GM23338 (cell line): ENCODE data around the gene DCAF11. TPM values are rescaled to one million over a fixed set of nuclear protein-coding genes. Genes with fewer than 3 reads are reported as not detected.

Experiments
- ATAC-seq: fragments of 200-7000 bp; cut with Tn5 transposase; 3 replicates; pipeline ENCODE4 v1.9.1; 2020
- DNase-seq: peaks from one replicate; pipeline ENCODE4 v3.0.0-alpha.2; 2015; ENCODE audit warnings: low spot score
- H2AFZ ChIP-seq: fragments of 200-600 bp; sonication (generic); 2 replicates; pipeline ENCODE4 v1.8.0; 2016; ENCODE audit warnings: antibody characterized with exemption, mild to moderate bottlenecking, moderate library complexity
- H3F3A ChIP-seq: fragments of 200-600 bp; sonication (generic); replicated peaks from 2 replicates; pipeline ENCODE4 v1.8.0; 2017; ENCODE audit warnings: antibody characterized with exemption, mixed run types, low read depth
- H3K27ac ChIP-seq: fragments of 200-600 bp; sonication (generic); 2 replicates; pipeline ENCODE4 v1.6.1; 2016; ENCODE audit warnings: low read depth
- H3K27me3 ChIP-seq: fragments of 200-600 bp; sonication (generic); 2 replicates; pipeline ENCODE4 v1.8.0; 2016; ENCODE audit warnings: mild to moderate bottlenecking, mixed run types, moderate library complexity; ENCODE audit not compliant: insufficient read depth
- H3K36me3 ChIP-seq: fragments of 200-600 bp; sonication (generic); 2 replicates; pipeline ENCODE4 v1.8.0; 2016; ENCODE audit warnings: mild to moderate bottlenecking; ENCODE audit not compliant: insufficient read depth
- H3K4me1 ChIP-seq: fragments of 200-600 bp; sonication (generic); 2 replicates; pipeline ENCODE4 v1.8.0; 2016; ENCODE audit warnings: mild to moderate bottlenecking, moderate library complexity; ENCODE audit not compliant: insufficient read depth
- H3K4me2 ChIP-seq: fragments of 200-600 bp; sonication (generic); 2 replicates; pipeline ENCODE4 v1.7.1; 2017; ENCODE audit warnings: mixed run types
- H3K4me3 ChIP-seq: fragments of 200-600 bp; sonication (generic); 2 replicates; pipeline ENCODE4 v1.6.1; 2016; ENCODE audit warnings: mixed run types
- H3K79me2 ChIP-seq: fragments of 200-600 bp; sonication (generic); replicated peaks from 2 replicates; pipeline ENCODE4 v1.8.0; 2017; ENCODE audit warnings: mild to moderate bottlenecking; ENCODE audit not compliant: insufficient read depth
- H3K9me2 ChIP-seq: fragments of 200-600 bp; sonication (generic); 2 replicates; pipeline ENCODE4 v1.8.0; 2017; ENCODE audit not compliant: insufficient read depth
- H4K20me1 ChIP-seq: fragments of 200-600 bp; sonication (generic); replicated peaks from 2 replicates; pipeline ENCODE4 v1.8.0; 2017; ENCODE audit warnings: mild to moderate bottlenecking; ENCODE audit not compliant: insufficient read depth
- H3K27ac Mint-ChIP-seq: 2 replicates; pipeline ENCODE4 v1.8.0; 2020; ENCODE audit warnings: inconsistent platforms, mild to moderate bottlenecking, moderate library complexity, mixed read lengths
- H3K27me3 Mint-ChIP-seq: 3 replicates; pipeline ENCODE4 v1.8.0; 2022; ENCODE audit warnings: low read depth, mild to moderate bottlenecking, moderate library complexity, mixed read lengths, inconsistent platforms; ENCODE audit not compliant: insufficient read depth, poor library complexity
- H3K36me3 Mint-ChIP-seq: 3 replicates; pipeline ENCODE4 v1.8.0; 2021; ENCODE audit warnings: low read depth, mild to moderate bottlenecking, inconsistent platforms, moderate library complexity, mixed read lengths
- H3K4me1 Mint-ChIP-seq: 3 replicates; pipeline ENCODE4 v1.8.0; 2020; ENCODE audit warnings: mild to moderate bottlenecking, inconsistent platforms, mixed read lengths
- H3K4me3 Mint-ChIP-seq: 3 replicates; pipeline ENCODE4 v1.8.0; 2021; ENCODE audit warnings: moderate library complexity, mild to moderate bottlenecking, inconsistent platforms, mixed read lengths
- H3K9me3 Mint-ChIP-seq: 3 replicates; pipeline ENCODE4 v1.8.0; 2020; ENCODE audit warnings: moderate library complexity, mild to moderate bottlenecking, inconsistent platforms, mixed read lengths
- CREB1 ChIP-seq: fragments of 250-450 bp; sonication (Bioruptor Pico); IDR thresholded peaks from 2 replicates; pipeline ENCODE4 v1.5.0; 2020; ENCODE audit warnings: low read depth, mild to moderate bottlenecking, moderate library complexity
- EZH2 ChIP-seq: fragments of 200-600 bp; sonication (generic); IDR thresholded peaks from one replicate; pipeline ENCODE4 v1.8.0; 2017; ENCODE audit warnings: antibody characterized with exemption, mild to moderate bottlenecking, low read depth; ENCODE audit not compliant: unreplicated experiment
- EZH2phosphoT487 ChIP-seq: fragments of 200-600 bp; sonication (generic); IDR thresholded peaks from one replicate; pipeline ENCODE4 v1.8.1; 2018; ENCODE audit warnings: antibody characterized with exemption; ENCODE audit not compliant: unreplicated experiment
- JUNB ChIP-seq: IDR thresholded peaks from one replicate; pipeline ENCODE4 v1.6.1; 2016; ENCODE audit warnings: antibody characterized with exemption; ENCODE audit not compliant: unreplicated experiment
- NANOG ChIP-seq: IDR thresholded peaks from 2 replicates; pipeline ENCODE4 v1.6.1; 2016; ENCODE audit warnings: antibody characterized with exemption, borderline replicate concordance
- POLR2AphosphoS5 ChIP-seq: IDR thresholded peaks from 2 replicates; pipeline ENCODE4 v1.6.1; 2016; ENCODE audit warnings: antibody characterized with exemption, low read depth
- STAT1 ChIP-seq: IDR thresholded peaks from one replicate; pipeline ENCODE4 v1.6.1; 2016; ENCODE audit warnings: antibody characterized with exemption; ENCODE audit not compliant: unreplicated experiment
- ZNF114 ChIP-seq: fragments of 250-450 bp; sonication (Bioruptor Pico); IDR thresholded peaks from 2 replicates; pipeline ENCODE4 v1.5.0; 2020; ENCODE audit warnings: mild to moderate bottlenecking, moderate library complexity
- ZNF331 ChIP-seq: fragments of 250-450 bp; sonication (Bioruptor Pico); IDR thresholded peaks from 2 replicates; pipeline ENCODE4 v1.5.0; 2020; ENCODE audit warnings: low read depth, mild to moderate bottlenecking, moderate library complexity
- polyA plus RNA-seq: library from polyadenylated mRNA; unstranded; fragments of >200 nt; fragmentation: Nextera tagmentation; extraction: Ambion mirVana; gene quantifications from 2 replicates; pipeline ENCODE4 v1.2.1, GENCODE V29; 2016
- total RNA-seq: library from RNA; depleted of rRNA; stranded (reverse); fragments of >200 nt; shearing (Covaris generic); gene quantifications from 2 replicates; pipeline ENCODE4 v1.2.3, GENCODE V29; 2014
- TF ChIP-seq, protein P1 (sequence below): IDR thresholded peaks from 2 replicates; pipeline ENCODE4 v1.6.1; 2016; ENCODE audit warnings: antibody characterized with exemption
- TF ChIP-seq, protein P2 (sequence below): IDR thresholded peaks from one replicate; pipeline ENCODE4 v1.6.1; 2018; ENCODE audit warnings: antibody characterized with exemption; ENCODE audit not compliant: unreplicated experiment
- TF ChIP-seq, protein P3 (sequence below): fragments of 250-450 bp; sonication (Bioruptor Pico); IDR thresholded peaks from 2 replicates; pipeline ENCODE4 v1.5.0; 2020; ENCODE audit warnings: mild to moderate bottlenecking, moderate library complexity
- TF ChIP-seq, protein P4 (sequence below), 2 experiments: fragments of 200-600 bp in 1 of 2; sonication (generic) in 1 of 2; conservative IDR thresholded peaks; 2 replicates each; pipeline versions ENCODE4 v1.5.1 to v1.6.1; 2016 to 2017; ENCODE audit warnings: antibody characterized with exemption in 2 of 2, low read depth in 2 of 2, mild to moderate bottlenecking in 2 of 2, moderate library complexity in 1 of 2

Gene DCAF11
- total and polyA plus RNA-seq, 2 experiments from 2014 or later = 18.6 to 93.2 TPM

DNA sequence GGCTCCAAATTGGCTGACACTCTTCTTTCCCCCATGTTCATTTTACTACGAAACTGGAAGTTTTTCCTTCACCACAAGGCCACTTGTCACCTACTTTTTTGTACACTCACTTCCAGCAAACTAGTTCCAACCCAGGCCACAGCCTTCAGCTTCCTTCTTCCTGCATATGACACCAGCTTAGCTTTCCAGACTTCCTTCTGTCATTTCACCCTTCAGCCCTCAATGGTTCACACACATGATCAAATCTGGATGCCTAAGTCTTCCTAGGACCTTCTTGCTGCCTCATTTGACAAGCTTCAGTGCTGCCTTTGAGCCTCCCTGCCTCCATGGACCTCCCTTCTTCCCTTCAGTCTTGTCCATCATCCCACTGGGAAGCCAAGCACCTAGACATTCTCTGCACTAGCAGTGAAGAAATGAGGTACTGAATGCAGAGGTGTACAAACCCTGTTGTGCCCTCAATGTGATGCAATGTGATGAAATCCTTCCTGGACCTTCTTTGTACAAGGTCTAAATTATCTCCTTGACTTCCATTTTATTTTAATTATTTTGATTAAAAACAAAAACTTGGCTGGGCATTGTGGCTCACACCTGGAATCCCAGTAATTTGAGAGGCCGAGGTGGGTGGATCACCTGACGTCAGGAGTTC is 53.0 kb downstream of the DCAF11 start:
- DNase-seq = no peak
- Mint-ChIP-seq H3K27me3 (peaks cover 12% of the 10 kb centered on the region), H3K4me1 (peaks cover 2% of the 10 kb centered on the region; the same call in 1 of the 3 replicates), H3K36me3 (peaks cover 22% of the 10 kb centered on the region; the same call in 2 of the 3 replicates), H3K27ac (no peak overlapping the region), H3K4me3 (no peak overlapping the region), H3K9me3 (no peaks in the 10 kb centered on the region)
- TF ChIP-seq, protein P1, sequence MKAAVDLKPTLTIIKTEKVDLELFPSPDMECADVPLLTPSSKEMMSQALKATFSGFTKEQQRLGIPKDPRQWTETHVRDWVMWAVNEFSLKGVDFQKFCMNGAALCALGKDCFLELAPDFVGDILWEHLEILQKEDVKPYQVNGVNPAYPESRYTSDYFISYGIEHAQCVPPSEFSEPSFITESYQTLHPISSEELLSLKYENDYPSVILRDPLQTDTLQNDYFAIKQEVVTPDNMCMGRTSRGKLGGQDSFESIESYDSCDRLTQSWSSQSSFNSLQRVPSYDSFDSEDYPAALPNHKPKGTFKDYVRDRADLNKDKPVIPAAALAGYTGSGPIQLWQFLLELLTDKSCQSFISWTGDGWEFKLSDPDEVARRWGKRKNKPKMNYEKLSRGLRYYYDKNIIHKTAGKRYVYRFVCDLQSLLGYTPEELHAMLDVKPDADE = no peak
- no peak for TF ChIP-seq ZNF114
- TF ChIP-seq CREB1 (CRISPR knock-in tag) = no peak
- TF ChIP-seq STAT1 = no peak
- TF ChIP-seq POLR2AphosphoS5 = no peak
- no peak for TF ChIP-seq NANOG
- no peak for TF ChIP-seq JUNB
- TF ChIP-seq, protein P2, sequence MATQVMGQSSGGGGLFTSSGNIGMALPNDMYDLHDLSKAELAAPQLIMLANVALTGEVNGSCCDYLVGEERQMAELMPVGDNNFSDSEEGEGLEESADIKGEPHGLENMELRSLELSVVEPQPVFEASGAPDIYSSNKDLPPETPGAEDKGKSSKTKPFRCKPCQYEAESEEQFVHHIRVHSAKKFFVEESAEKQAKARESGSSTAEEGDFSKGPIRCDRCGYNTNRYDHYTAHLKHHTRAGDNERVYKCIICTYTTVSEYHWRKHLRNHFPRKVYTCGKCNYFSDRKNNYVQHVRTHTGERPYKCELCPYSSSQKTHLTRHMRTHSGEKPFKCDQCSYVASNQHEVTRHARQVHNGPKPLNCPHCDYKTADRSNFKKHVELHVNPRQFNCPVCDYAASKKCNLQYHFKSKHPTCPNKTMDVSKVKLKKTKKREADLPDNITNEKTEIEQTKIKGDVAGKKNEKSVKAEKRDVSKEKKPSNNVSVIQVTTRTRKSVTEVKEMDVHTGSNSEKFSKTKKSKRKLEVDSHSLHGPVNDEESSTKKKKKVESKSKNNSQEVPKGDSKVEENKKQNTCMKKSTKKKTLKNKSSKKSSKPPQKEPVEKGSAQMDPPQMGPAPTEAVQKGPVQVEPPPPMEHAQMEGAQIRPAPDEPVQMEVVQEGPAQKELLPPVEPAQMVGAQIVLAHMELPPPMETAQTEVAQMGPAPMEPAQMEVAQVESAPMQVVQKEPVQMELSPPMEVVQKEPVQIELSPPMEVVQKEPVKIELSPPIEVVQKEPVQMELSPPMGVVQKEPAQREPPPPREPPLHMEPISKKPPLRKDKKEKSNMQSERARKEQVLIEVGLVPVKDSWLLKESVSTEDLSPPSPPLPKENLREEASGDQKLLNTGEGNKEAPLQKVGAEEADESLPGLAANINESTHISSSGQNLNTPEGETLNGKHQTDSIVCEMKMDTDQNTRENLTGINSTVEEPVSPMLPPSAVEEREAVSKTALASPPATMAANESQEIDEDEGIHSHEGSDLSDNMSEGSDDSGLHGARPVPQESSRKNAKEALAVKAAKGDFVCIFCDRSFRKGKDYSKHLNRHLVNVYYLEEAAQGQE = no peak
- TF ChIP-seq, protein P3, sequence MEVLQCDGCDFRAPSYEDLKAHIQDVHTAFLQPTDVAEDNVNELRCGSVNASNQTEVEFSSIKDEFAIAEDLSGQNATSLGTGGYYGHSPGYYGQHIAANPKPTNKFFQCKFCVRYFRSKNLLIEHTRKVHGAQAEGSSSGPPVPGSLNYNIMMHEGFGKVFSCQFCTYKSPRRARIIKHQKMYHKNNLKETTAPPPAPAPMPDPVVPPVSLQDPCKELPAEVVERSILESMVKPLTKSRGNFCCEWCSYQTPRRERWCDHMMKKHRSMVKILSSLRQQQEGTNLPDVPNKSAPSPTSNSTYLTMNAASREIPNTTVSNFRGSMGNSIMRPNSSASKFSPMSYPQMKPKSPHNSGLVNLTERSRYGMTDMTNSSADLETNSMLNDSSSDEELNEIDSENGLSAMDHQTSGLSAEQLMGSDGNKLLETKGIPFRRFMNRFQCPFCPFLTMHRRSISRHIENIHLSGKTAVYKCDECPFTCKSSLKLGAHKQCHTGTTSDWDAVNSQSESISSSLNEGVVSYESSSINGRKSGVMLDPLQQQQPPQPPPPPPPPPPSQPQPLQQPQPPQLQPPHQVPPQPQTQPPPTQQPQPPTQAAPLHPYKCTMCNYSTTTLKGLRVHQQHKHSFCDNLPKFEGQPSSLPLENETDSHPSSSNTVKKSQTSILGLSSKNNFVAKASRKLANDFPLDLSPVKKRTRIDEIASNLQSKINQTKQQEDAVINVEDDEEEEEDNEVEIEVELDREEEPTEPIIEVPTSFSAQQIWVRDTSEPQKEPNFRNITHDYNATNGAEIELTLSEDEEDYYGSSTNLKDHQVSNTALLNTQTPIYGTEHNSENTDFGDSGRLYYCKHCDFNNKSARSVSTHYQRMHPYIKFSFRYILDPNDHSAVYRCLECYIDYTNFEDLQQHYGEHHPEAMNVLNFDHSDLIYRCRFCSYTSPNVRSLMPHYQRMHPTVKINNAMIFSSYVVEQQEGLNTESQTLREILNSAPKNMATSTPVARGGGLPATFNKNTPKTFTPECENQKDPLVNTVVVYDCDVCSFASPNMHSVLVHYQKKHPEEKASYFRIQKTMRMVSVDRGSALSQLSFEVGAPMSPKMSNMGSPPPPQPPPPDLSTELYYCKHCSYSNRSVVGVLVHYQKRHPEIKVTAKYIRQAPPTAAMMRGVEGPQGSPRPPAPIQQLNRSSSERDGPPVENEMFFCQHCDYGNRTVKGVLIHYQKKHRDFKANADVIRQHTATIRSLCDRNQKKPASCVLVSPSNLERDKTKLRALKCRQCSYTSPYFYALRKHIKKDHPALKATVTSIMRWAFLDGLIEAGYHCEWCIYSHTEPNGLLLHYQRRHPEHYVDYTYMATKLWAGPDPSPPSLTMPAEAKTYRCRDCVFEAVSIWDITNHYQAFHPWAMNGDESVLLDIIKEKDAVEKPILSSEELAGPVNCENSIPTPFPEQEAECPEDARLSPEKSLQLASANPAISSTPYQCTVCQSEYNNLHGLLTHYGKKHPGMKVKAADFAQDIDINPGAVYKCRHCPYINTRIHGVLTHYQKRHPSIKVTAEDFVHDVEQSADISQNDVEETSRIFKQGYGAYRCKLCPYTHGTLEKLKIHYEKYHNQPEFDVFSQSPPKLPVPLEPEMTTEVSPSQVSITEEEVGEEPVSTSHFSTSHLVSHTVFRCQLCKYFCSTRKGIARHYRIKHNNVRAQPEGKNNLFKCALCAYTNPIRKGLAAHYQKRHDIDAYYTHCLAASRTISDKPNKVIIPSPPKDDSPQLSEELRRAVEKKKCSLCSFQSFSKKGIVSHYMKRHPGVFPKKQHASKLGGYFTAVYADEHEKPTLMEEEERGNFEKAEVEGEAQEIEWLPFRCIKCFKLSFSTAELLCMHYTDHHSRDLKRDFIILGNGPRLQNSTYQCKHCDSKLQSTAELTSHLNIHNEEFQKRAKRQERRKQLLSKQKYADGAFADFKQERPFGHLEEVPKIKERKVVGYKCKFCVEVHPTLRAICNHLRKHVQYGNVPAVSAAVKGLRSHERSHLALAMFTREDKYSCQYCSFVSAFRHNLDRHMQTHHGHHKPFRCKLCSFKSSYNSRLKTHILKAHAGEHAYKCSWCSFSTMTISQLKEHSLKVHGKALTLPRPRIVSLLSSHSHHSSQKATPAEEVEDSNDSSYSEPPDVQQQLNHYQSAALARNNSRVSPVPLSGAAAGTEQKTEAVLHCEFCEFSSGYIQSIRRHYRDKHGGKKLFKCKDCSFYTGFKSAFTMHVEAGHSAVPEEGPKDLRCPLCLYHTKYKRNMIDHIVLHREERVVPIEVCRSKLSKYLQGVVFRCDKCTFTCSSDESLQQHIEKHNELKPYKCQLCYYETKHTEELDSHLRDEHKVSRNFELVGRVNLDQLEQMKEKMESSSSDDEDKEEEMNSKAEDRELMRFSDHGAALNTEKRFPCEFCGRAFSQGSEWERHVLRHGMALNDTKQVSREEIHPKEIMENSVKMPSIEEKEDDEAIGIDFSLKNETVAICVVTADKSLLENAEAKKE (CRISPR knock-in tag) = no peak
- no peak for TF ChIP-seq EZH2
- no peak for TF ChIP-seq EZH2phosphoT487
- no peak for TF ChIP-seq ZNF331 (CRISPR knock-in tag)
- TF ChIP-seq, protein P4, sequence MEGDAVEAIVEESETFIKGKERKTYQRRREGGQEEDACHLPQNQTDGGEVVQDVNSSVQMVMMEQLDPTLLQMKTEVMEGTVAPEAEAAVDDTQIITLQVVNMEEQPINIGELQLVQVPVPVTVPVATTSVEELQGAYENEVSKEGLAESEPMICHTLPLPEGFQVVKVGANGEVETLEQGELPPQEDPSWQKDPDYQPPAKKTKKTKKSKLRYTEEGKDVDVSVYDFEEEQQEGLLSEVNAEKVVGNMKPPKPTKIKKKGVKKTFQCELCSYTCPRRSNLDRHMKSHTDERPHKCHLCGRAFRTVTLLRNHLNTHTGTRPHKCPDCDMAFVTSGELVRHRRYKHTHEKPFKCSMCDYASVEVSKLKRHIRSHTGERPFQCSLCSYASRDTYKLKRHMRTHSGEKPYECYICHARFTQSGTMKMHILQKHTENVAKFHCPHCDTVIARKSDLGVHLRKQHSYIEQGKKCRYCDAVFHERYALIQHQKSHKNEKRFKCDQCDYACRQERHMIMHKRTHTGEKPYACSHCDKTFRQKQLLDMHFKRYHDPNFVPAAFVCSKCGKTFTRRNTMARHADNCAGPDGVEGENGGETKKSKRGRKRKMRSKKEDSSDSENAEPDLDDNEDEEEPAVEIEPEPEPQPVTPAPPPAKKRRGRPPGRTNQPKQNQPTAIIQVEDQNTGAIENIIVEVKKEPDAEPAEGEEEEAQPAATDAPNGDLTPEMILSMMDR (conservative IDR thresholded peaks at IDR 0.05; ENCODE audit: low read depth in 2 of 2) = no peak
- H3K27me3 ChIP-seq = no peaks in the 10 kb centered on the region
- no peaks in the 10 kb centered on the region for H3K79me2 ChIP-seq
- peaks cover 6% of the 10 kb centered on the region; the same call in 1 of the 2 replicates for H3F3A ChIP-seq
- no peak overlapping the region for H3K4me2 ChIP-seq
- H2AFZ ChIP-seq = no peak overlapping the region
- H3K27ac ChIP-seq = no peak overlapping the region
- H3K9me2 ChIP-seq = no peaks in the 10 kb centered on the region
- no peaks in the 10 kb centered on the region for H3K36me3 ChIP-seq
- H3K4me3 ChIP-seq = no peak overlapping the region
- no peak for ATAC-seq
- no peaks in the 10 kb centered on the region for H4K20me1 ChIP-seq
- H3K4me1 ChIP-seq = 0 out of 2 replicates have a peak, but pooled peaks cover 2% of the 10 kb centered on the region
